GM19467 (cell line): Measurements from ENCODE around the gene NCAM1.

Source experiments
- ATAC-seq: cut with Tn5 transposase; IDR thresholded peaks from one replicate; pipeline ENCODE4 v1.9.1; 2021; ENCODE audit warnings: mild to moderate bottlenecking, moderate library complexity; ENCODE audit not compliant: unreplicated experiment

NCAM1 gene

GRCh38 chr11:113083571-113083970 is 122.4 kb downstream of the NCAM1 start:
- no peak for ATAC-seq

GRCh38 chr11:113084297-113084696 is 123.1 kb downstream of the NCAM1 start:
- ATAC-seq, result no peak

- no peak for ATAC-seq
Observed at GRCh38 chr11:113085446-113085845, 124.2 kb downstream of the NCAM1 start.

- ATAC-seq, result no peak
Observed at GRCh38 chr11:113087706-113088105, 126.5 kb downstream of the NCAM1 start.

- ATAC-seq, result no peak
Observed at GRCh38 chr11:113090716-113091480, 129.7 kb downstream of the NCAM1 start.

GRCh38 chr11:113091481-113091780 is 130.2 kb downstream of the NCAM1 start:
- ATAC-seq, result no peak

- ATAC-seq, result no peak
Observed at GRCh38 chr11:113096648-113097047, 135.4 kb downstream of the NCAM1 start.

GRCh38 chr11:113103932-113104690 is 142.9 kb downstream of the NCAM1 start:
- no peak for ATAC-seq

GRCh38 chr11:113104691-113105251 is 143.6 kb downstream of the NCAM1 start:
- no peak for ATAC-seq

- ATAC-seq, result no peak
Observed at GRCh38 chr11:113105592-113105991, 144.4 kb downstream of the NCAM1 start.

GRCh38 chr11:113106507-113106906 is 145.3 kb downstream of the NCAM1 start:
- no peak for ATAC-seq

- no peak for ATAC-seq
Observed at GRCh38 chr11:113110046-113110445, 148.8 kb downstream of the NCAM1 start.

- ATAC-seq, result no peak
Observed at GRCh38 chr11:113111156-113111555, 149.9 kb downstream of the NCAM1 start.

- ATAC-seq, result no peak
Observed at GRCh38 chr11:113112307-113112706, 151.1 kb downstream of the NCAM1 start.

- ATAC-seq, result no peak
Observed at GRCh38 chr11:113113801-113114704, 152.8 kb downstream of the NCAM1 start.

GRCh38 chr11:113114705-113115027 is 153.4 kb downstream of the NCAM1 start:
- ATAC-seq, result no peak

- ATAC-seq, result no peak
Observed at GRCh38 chr11:113118104-113118503, 156.9 kb downstream of the NCAM1 start.

- no peak for ATAC-seq
Observed at GRCh38 chr11:113119074-113119473, 157.9 kb downstream of the NCAM1 start.

GRCh38 chr11:113119966-113120736 is 158.9 kb downstream of the NCAM1 start:
- ATAC-seq, result no peak

- ATAC-seq, result no peak
Observed at GRCh38 chr11:113121746-113122145, 160.5 kb downstream of the NCAM1 start.

- no peak for ATAC-seq
Observed at GRCh38 chr11:113124006-113124405, 162.8 kb downstream of the NCAM1 start.
